22Rv1 (cell line): ENCODE results near the gene TRIM37.

Experiments
- H3K27ac ChIP-seq: fragments of 450-650 bp; 2 replicates; pipeline ENCODE4 v1.5.1; 2017
- CTCF ChIP-seq: fragments of 450-650 bp; IDR thresholded peaks from 2 replicates; pipeline ENCODE4 v1.5.1; 2017; ENCODE audit warnings: mild to moderate bottlenecking
- ZFX ChIP-seq: fragments of 450-650 bp; IDR thresholded peaks from 2 replicates; pipeline ENCODE4 v1.6.1; 2017; ENCODE audit warnings: antibody characterized with exemption, borderline replicate concordance

The TRIM37 gene

GRCh38 chr17:59129814-59130213, 23.1 kb upstream of the TRIM37 start:
- TF ChIP-seq ZFX = no peak
- no peak overlapping the region for H3K27ac ChIP-seq

GRCh38 chr17:59126809-59127417, 20.2 kb upstream of the TRIM37 start:
- TF ChIP-seq CTCF (no peak), ZFX (no peak)
- no peak overlapping the region for H3K27ac ChIP-seq

GRCh38 chr17:59124665-59125064, 18.0 kb upstream of the TRIM37 start:
- TF ChIP-seq CTCF (no peak), ZFX (no peak)
- H3K27ac ChIP-seq = no peak overlapping the region

- TF ChIP-seq ZFX = no peak
- no peak for TF ChIP-seq CTCF
- no peak overlapping the region for H3K27ac ChIP-seq
Observed at GRCh38 chr17:59121901-59122480, 15.3 kb upstream of the TRIM37 start.

GRCh38 chr17:59115474-59115873, 8.8 kb upstream of the TRIM37 start:
- TF ChIP-seq ZFX (no peak), CTCF (no peak)
- no peak overlapping the region for H3K27ac ChIP-seq

GRCh38 chr17:59111539-59111938, 4.9 kb upstream of the TRIM37 start:
- TF ChIP-seq CTCF (no peak), ZFX (no peak)
- H3K27ac ChIP-seq = no peak overlapping the region

GRCh38 chr17:59110973-59111372, 4.3 kb upstream of the TRIM37 start:
- TF ChIP-seq CTCF = no peak
- TF ChIP-seq ZFX = no peak
- no peak overlapping the region for H3K27ac ChIP-seq
